Measurements from ENCODE around the gene TMEM222.
"Not testable (repeated sequence)": the region's sequence is repeated elsewhere in the genome, so short reads cannot be mapped to it uniquely, and the experiment has no call there.

The TMEM222 gene

GRCh38 chr1:27321813-27322568 lies at the start of gene TMEM222:
Gene TMEM222 (plus strand): TSS chr1:27322163. CDS start chr1:27322198, 35 bp downstream.
- DNase-seq (ENCODE audit: low read depth), result peak; percentile 96

DNA sequence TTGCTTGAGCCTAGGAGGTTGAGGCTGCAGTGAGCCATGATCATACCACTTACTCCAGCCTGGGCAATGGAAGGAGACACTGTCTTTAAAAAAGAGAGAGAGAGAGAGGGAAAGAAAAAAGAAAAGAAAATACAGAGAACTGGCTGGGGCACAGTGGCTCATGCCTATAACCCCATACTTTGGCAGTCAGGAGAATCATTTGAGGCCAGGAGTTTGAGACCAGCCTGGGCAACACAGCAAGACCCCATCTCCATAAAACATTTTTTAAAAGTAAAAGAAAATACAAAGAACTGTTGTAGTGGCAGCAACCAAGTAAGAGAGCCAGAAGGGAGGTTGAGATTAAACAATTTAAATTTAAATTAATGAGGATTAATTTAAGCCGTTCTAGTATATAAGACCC lies 47.8 kb upstream of the TMEM222 start:
- no peak for DNase-seq (ENCODE audit: low read depth)

DNA sequence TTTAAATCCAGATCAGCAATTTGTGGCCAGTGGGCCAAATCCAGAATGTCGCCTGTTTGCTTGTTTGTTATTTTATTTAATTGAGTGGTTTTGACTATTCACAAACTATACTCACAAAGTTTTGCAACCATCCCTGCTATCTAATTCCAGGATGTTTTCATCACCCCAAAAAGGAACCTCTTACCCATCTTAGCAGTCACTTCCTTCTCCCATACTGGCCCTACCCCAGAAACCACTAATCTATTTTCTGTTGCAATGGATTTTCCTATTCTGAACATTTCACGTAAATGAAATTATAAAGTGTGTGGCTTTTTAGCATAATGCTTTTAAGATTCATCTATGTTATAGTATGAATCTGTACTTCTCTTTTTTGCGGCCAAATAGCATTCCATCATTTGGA lies 46.3 kb upstream of the TMEM222 start:
- no peak for DNase-seq (ENCODE audit: low read depth)

DNA sequence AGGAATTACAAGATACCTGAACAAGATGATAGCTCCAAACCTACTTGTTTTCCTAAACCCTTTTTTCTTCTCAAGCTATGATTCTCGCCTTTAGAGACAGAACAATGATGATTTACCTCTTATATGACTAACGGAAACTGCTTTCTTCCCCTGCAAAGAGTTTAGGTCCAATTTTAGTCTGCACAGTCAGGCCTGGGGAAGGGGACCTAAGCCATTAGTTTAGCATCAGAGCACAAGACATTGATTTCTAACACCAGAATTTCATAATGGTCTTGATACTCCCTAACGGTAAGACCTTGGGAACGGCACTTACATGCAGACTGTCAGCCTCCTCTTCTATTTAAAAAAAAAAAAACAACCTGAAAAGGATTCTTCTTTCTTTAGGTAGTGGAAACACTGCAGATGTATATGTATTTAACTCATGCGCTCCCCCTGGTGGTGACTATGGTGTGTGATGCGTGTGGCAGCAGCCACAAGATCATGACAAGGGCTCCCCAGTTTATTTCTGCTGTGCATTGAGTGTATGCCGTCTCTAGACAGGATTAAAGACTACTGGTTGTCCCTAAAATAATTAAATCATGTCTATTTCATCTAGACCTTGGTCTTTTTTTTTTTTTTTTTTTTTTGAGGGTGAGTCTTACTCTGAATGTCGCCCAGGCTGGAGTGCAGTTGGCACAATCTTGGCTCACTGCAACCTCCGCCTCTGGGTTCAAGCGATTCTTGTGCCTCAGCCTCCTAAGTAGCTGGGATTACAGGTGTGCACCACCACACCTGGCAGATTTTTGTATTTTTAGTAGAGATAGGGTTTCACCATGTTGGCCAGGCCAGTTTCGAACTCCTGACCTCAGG lies 37.3 kb upstream of the TMEM222 start:
- peak; percentile 82 for DNase-seq (ENCODE audit: low read depth)

DNA sequence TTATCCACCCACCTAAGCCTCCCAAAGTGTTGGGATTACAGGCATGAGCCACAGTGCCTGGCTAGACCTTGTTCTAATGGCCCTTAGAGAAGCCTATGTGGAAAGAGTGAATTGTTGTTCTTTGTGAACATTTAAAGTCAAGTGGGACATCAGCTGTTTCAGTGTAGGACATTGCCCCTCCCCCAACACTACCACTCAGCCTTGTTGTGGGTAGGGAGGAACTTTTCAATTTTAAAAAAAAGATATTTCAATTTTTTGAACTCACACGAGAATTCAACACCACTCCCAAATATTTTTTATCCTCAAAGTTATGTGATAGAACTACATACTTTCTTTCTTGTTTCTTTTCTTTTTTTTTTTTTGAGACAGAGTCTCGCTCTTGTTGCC lies 36.7 kb upstream of the TMEM222 start:
- no peak for DNase-seq (ENCODE audit: low read depth)

DNA sequence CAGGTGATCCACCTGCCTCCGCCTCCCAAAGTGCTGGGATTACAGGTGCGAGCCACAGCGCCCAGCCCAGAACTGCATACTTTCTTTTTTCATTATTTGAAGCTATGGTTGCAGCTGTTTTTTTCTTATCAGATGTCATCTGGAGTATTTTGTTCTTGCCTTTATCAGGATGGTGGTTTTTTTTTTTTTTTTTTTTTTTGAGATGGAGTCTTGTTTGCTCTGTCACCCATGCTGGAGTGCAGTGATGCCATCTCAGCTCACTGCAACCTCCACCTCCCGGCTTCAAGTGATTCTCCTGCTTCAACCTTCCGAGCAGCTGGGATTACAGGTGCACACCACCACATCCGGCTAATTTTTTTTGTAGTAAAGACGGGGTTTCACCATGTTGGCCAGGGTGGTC lies 36.1 kb upstream of the TMEM222 start:
- DNase-seq (ENCODE audit: low read depth), result not testable (repeated sequence)

- not testable (repeated sequence) for DNase-seq (ENCODE audit: low read depth)
Measured at GRCh38 chr1:27289125-27289524, 32.8 kb upstream of the TMEM222 start.

- DNase-seq (ENCODE audit: low read depth), result no peak
Measured at GRCh38 chr1:27290581-27290980, 31.4 kb upstream of the TMEM222 start.

DNA sequence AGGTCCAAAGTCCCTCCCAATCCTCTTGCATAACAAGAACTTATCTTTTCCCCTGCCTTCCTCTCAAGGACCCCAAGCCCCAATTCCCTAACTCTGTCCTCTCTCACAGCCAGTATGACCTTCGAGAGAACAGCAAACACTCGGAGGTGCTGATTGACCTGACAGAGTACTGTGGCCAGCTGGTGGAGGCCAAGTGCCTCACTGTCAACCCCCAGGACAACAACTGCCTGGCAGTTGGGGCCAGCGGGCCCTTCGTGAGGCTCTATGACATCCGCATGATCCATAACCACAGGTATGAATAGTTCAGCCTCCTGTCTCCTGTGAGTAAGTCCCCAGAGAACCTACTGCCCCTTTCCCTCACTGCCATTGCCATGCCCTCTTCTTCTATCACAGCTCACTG lies 29.9 kb upstream of the TMEM222 start:
- no peak for DNase-seq (ENCODE audit: low read depth)

GRCh38 chr1:27293915-27294314 lies 28.0 kb upstream of the TMEM222 start:
- DNase-seq (ENCODE audit: low read depth), result no peak

- DNase-seq (ENCODE audit: low read depth), result peak; percentile 47
Measured at GRCh38 chr1:27296773-27297291, 25.1 kb upstream of the TMEM222 start.

DNA sequence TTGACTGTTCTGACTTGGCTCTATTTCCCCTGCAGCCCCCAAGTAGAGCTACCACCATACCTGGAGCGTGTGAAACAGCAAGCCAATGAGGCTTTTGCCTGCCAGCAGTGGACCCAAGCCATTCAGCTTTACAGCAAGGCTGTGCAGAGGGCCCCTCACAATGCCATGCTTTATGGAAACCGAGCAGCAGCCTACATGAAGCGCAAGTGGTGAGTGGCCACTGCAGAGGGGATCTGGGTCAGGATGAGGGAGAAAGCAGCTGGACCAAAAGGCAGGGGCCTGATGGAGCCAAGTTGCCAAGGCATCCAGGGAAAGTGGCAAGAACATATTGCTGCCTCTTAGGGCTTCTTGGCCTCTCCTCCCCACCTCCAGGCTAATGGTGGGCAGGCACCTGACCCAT lies 24.1 kb upstream of the TMEM222 start:
- no peak for DNase-seq (ENCODE audit: low read depth)

GRCh38 chr1:27298632-27299384 lies 23.2 kb upstream of the TMEM222 start:
- no peak for DNase-seq (ENCODE audit: low read depth)

DNA sequence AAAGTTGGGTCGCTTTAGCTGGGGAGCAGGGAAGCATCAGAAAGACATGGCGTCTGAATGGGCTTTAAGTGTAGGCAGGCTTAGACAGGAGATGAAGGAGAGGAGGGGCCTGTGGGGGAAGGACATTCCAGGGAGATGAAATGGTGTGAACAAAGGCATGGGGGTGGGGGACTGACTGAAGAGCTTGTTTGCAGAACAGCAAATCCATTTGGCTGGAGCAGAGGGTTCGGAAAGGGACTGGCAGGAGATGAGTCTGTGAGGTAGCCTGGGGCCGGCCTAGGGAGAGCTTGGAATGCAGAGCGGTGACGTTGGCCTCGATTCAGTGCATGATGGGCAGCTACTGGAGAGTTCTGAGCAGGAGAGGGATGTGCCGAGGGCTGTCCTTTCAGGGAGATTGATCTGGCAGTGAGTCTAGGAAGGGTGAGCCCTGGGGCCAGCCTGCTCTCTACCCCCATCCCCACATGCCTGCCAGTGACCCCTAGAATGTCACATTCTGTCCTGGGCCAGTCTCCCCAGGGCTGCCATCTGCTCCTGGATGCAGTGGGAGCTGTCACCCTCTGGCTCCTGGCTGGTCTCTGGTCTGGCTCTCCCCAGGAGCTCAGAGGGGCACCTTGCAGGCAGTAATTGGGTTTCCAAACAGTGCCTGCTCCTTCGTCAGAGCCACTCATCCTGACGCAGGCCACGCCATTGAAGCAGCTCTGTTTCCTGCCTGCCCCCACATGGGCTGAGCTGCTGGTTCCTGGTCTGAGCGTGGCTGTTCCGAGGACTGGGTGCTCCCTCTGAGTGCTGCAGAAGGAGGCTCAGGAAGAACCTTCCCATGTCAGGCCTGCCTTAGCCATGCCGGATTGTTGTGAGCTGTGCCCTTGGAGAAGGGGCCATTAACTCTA lies 22.3 kb upstream of the TMEM222 start:
- DNase-seq (ENCODE audit: low read depth), result no peak

- peak; percentile 61 for DNase-seq (ENCODE audit: low read depth)
Measured at GRCh38 chr1:27300341-27301051, 21.5 kb upstream of the TMEM222 start.

DNA sequence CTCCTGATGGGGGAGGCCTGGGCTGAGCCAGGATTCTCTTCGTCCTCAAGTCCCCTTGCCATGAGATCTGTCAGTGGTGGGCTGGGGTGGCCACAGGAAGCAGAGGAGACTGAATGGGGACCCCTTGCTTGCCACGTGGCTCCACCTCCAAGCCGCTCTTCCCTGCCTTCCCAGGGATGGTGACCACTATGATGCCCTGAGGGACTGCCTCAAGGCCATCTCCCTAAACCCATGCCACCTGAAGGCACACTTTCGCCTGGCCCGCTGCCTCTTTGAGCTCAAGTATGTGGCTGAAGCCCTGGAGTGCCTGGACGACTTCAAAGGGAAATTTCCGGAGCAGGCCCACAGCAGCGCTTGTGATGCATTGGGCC lies 20.9 kb upstream of the TMEM222 start:
- DNase-seq (ENCODE audit: low read depth), result no peak

DNA sequence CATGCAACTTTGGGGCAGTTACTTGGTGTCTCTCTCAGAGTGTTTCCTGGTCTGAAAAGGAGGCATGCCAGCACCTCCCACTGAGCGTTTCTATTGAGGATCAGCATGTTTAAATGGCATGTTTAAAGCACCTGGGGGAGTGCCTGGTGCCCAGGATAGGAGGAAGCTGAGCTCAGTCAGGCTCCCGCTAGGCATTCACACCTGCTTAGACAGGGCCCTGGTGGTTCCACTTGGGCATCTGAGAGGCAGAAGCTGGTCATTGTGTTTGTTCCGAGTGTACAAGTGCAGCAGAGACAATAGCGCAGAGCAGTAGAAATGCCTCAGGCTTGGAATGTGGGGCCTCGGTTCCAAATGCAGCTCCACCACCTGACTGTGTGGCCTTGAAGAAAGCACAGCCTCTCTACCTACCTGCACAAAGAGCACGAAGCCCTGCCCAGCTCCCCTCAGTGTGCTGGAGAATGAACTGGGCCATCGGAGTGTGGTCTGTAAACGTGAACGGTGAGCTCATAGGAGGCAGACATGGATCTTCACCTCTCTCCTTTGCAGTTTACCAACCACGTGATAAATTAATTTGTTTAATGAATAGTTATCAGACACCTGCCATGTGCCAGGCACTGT lies 20.3 kb upstream of the TMEM222 start:
- no peak for DNase-seq (ENCODE audit: low read depth)

- DNase-seq (ENCODE audit: low read depth), result no peak
Measured at GRCh38 chr1:27302612-27303011, 19.4 kb upstream of the TMEM222 start.

DNA sequence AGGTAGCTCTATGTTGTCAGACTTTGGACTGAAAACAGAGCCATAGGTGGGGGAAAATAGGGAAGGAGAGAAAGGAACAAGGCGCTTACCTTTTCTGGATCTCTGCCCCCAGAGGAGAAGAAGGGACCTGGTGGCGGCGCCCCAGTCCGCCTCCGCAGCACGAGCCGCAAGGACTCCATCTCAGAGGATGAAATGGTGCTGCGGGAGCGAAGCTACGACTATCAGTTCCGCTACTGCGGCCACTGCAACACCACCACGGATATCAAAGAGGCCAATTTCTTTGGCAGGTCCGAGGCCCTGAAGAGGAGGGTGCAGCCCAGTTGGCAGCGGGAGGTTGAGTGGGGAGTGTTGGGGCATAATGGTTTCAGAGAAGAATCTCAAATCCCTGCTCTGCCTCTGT lies 18.5 kb upstream of the TMEM222 start:
- DNase-seq (ENCODE audit: low read depth), result no peak

DNA sequence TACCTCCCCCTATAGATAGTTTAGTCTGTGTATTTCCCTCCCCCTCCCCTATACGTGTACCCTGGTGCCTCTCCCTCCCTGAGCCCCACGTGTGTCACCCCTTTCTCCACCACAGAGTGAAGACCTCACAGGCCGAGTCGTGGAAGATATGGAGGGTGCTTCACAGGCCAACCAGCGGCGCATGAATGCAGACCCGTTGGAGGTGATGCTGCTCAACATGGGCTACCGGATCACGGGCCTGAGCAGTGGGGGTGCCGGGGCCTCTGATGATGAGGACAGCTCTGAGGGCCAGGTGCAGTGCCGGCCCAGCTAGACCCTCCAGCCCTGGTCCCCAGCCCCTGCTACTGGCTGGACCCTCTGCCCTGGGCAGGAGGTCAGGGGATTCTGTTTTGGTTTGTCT lies 15.9 kb upstream of the TMEM222 start:
- no peak for DNase-seq (ENCODE audit: low read depth)
